HG02571 (cell line): Measurements from ENCODE around the gene RANBP9.
A peak's percentile ranks its signal among the peaks of the same experiment; 100 is the strongest.

Source experiments
- ATAC-seq: cut with Tn5 transposase; IDR thresholded peaks from one replicate; pipeline ENCODE4 v1.9.1; 2021; ENCODE audit warnings: mild to moderate bottlenecking, moderate library complexity; ENCODE audit not compliant: unreplicated experiment

The RANBP9 gene

DNA sequence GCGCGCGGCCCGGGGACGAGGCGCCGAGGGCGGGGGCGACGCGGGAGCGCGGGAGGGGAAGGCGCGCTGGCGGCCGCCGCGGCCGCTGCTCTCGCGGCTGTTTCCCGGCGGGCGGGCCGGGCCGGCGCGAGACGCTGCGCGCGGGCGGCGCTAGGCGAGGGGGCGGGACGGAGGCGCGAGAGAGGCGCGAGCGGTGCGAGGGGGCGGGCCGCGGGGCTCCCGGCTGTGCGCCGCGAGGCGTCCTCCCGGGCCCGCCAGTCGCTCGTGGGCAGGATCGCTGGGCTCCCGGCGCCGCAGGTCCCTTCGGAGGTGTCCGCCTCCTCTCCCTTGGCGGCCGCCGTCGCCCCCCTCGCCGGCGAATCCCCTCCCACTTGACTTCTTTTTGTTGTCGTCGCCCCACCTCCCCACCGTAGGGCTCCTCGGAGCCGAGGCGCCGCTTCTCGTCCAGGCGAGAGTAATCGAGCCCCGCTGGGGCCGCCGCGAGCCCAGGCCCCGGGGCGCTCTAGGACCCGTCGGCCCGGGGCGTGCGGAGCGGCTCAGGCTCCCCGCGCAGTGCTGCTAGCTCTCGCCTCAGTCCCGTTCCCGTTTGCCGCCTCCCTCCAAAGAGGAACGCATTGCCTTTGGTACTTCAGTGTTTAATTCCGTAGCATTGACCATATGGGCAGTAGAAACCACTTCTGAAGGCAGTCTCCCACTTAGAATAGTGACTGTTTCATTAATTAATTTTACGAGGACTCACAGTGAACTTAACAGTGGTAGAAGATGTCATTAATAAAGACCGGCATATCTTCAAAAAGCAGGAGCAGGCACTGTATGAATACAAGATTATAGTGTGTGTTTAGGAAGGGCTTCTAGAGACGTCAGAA is at the start of gene RANBP9:
RANBP9 (minus strand) TSS at position 103 of the 866 bp plus-strand sequence. CDS start 330 bp downstream, outside the sequence.
- ATAC-seq = peak; percentile 70

DNA sequence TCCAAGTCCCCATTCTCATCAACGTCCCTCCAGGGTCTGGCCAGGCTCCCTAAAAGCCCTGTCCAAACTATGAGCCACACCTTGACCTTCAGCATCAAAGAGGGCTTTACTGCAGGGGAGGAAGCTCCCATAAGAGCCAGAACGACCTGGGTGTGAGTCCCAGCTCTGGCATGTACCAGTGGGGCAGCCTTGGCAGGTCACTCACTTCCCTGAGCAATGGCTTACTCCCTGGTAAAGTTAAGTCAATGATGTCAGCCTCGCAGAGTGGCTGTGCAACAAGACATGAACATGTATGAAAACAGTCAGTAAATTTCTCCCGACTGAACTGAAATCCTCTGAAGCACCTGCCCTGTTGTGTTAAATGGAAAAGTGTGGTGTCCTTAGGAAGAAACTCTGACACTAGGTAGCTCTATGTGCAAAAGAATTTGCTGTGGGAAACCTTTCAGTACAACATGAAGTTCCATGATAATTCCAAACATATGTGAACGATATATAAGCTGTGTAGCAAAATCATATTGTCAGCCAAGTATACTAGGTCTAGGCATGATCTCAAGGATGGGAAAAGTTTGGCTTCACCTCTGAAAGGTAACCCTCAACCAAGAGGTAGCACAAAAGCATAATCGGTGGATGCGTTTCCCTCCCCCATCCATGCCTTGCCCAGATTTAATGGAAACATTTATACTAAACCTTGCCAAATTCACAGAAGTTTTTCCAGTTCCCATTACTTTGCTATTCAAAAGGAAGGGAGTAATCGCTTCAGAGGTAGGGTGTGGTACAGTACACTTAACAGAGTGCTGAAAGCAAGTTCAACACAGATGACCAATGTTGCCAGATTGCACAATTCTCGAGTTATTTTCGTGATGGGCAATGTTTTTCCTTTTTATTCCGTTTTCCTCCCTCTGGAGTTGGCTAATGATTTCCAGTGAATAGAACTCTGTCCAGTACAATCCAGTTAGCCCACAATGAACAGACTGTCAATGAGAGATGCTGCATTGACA is 49.0 kb upstream of the RANBP9 start:
- no peak for ATAC-seq

DNA sequence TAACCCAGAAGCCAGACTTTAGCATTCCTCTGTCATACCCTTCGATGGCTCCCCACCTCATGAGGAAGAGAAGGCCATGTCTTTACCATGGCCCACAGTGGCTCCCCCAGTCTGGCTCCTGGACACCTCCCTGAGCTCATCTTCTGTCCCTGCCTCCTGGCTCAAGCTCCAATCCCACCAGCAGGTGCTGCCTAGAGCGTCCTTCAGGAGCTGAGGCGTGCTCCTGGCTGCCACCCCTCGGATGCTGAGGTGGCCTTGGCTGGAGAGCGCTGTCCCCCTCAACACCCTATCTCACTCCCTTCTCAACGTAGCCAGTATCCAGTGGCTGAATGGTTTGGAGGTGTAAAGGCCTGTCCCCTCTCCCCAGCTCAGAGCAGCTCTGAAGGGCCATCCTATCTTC is 47.4 kb upstream of the RANBP9 start:
- no peak for ATAC-seq

DNA sequence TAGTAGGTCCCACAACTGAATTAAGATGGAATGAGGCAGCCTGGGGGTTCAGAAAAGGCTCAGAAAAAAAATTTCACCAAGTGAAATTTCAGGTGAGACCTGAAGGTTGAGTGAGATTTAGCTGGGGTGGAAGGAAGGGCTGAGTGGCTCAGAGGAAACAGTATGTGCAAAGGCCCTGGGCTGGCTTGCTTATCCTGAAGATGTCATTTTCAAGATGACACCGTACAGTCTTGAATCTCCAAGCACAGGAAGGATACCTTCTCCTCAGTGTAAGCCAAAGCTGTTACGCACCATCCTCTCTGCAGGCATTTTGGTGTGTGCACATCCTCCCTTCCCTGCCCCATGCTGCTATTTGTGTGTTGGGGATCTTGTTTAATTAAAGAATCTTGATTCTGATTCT is 43.0 kb upstream of the RANBP9 start:
- ATAC-seq = no peak

DNA sequence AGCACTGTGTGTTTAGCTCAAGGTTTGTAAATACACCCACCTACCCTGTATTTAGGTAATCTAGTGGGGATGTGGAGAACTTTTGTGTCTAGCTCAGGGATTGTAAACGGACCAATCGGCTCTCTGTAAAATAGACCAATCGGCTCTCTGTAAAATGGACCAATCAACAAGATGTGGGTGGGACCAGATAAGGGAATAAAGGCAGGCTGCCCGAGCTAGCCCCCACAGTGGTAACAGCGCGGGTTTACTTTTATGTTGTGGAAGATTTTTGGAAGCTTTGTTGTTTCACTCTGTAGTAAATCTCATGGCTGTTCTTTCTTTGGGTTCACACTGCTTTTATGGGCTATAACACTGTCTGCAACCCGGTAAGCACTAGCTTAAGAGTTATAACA is 32.1 kb upstream of the RANBP9 start:
- no peak for ATAC-seq

DNA sequence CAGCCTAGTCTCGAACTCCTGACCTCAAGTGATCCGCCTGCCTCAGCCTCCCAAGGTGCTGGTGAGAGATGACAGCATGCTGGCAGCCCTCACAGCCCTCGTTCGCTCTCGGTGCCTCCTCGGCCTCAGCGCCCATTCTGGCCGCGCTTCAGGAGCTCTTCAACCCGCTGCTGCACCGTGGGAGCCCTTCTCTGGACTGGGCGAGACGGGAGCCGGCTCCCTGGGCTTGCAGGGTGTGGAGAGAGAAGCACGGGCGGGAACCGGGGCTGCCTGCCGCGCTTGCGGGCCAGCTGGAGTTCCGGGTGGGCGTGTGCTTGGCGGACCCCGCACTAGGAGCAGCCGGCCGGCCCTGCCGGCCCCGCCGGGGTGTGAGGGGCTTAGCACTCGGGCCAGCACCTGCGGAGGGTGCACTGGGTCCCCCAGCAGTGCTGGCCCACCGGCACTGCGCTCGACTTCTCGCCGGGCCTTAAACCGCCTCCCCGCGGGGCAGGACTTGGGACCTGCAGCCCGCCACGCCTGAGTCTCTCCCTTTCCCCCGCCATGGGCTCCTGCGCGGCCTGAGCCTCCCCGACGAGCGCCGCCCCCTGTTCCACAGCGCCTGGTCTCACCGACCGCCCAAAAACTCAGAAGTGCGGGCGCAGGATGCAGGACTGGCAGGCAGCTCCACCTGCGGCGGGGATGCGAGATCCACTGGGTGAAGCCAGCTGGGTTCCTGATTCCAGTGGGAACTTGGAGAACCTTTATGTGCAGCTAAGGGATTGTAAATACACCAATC is 31.5 kb upstream of the RANBP9 start:
- no peak for ATAC-seq

DNA sequence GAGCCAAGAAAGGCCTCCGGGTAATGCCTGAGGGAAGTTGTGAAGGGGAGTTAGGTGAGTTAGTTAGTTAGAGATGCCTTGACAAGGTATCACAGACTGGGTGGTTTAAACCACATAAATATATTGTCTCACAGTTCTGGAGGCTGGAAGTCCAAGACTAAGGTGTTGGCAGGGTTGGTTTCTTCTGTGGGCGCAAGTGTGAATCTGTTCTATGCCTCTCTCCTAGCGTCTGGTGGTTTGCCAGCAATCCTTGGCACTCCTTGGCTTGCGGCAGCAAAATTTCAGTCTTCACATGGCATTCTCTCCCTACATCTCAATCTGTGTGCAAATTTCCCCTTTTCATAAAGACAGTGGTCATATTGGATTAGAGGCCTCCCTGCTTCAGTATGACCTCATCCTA is 29.7 kb upstream of the RANBP9 start:
- ATAC-seq = no peak

DNA sequence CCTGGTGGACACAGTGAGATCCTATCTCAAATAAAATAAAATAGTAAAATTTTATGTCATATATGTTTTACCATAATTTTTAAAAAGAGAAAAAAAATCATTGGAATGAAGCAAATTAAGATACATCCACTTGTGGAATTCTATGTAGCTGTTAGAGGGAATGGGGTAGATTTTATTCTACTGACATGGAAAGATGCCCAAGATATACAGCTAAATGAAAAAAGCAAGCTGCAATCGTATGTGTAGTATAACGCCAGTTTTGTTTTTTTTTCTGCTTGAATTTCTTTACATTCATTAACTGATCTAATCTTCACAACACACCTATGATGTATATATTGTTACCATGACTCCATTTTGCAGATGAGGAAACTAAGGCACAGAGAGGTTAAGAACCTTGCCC is 23.4 kb upstream of the RANBP9 start:
- no peak for ATAC-seq

DNA sequence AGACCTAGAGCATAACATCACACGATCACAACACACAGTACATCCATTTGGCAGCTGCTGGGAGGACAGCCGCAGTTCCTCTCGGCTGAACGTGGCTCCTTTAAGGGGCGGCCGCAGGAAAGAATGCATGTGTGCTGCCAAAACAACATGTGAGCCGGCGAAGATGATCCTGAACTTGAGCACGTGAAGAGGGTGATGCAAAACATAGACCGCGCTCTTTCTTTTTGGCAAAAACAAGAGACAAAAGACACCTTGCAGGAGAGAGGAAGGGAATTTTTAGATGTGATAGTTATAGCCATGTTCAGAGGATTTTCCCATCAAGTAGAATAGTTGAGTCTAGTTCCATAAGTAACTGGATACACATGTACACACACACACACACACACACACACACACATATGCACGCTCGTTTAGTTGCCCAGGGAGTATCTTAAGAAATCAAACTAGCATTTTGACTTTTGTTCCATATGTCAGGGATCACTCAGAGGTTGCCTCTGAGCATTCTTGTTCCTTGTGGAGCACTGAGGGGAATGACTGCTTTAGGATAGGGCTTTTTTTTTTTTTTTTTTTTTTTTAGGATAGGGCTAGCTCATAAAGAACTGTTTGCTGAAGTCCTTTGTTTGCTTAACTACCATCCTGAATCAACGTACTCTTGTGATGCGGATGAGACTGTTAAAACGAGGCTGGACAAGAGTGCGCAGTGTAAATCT is 21.7 kb upstream of the RANBP9 start:
- ATAC-seq = no peak

DNA sequence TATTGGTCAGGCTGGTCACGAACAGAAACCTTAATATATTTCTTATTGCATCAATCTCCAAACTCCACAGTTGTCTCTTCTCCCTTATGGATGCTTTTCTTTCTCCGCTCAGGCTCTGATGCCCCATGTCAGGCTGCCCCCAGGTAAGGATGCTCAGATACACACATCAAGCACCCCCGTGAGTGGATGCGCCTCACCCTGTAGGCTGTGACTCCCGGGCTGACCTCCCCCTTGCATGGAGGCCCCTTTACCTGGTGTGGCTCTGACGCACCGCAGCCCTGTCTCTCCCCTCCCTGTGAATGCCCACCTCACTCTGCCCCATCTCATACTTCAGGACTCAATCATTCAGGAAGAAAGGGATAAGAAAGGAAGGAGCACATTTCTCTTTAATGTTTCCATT is 19.1 kb upstream of the RANBP9 start:
- ATAC-seq = no peak

DNA sequence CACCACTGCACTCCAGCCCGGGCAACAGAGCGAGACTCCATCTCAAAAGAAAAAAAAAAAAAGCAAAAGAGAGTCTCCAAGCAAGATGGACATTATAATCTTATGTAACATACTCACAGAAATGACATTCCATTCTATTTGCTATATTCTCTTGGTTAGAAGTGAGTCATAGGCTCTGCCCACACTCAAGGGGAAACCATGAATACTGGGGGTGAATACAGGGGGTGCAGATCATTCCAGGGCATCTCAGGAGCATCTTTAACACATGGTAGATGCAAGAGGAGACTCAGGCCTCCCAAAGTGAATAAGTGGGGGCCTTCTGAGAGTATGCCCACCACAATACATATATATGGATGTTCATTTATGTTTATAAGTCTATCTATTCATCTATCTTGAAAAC is 18.3 kb upstream of the RANBP9 start:
- no peak for ATAC-seq

DNA sequence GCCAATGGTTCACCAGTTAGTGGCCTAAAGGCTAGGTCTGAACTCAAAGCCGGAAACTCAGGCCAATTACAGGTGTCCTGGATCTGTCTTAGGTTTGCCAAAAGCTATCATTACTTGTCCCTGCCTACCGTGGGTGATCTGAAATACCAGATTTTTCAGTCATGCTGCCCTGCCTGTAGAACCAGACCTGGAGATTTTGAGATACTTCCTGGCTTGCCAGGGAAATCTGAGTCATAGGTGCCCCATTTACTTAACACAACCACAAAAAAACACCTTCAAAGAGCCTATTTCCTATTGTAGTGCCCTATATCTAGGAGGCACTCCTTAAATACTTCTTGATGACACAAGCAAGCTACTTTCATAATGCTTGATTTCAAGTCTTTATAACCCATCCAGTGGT is 13.9 kb upstream of the RANBP9 start:
- no peak for ATAC-seq

DNA sequence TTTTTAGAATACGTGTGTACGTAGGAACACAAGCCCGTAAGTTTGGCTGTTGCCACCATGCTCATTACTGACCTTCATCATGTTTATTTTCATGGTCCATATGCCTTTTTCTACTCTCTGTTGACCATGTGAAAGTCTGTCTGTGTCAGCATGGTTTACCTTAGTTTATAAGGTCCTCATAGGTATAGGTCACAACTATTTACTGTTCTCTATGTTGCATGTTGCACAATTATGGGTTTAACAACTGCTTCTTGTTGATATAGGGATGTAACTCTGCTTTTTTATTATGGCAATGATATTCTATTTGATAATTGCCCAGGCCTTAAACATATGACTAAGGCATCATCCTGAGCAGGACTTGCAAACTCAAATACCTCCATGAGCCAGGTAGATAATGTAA is 13.4 kb upstream of the RANBP9 start:
- no peak for ATAC-seq

DNA sequence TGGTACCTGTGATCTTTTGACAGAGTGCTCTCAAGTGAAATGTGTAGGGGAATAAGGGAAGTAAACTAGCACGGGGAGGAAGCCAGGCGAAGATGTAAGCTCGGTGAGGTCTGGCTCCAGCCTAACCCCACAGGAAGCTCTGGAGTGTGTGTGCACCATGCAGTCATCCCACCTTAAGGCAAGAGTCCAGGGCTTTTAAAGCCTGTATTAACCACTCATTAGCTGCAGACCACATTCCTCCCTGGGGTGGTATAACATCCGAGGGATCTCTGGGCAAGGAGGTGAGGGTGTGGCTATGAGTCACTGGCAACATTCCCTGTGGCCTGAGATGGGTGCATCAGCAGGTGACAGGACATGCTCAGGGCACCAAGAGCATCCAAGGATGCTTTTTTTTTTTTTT is 12.5 kb upstream of the RANBP9 start:
- ATAC-seq = no peak

DNA sequence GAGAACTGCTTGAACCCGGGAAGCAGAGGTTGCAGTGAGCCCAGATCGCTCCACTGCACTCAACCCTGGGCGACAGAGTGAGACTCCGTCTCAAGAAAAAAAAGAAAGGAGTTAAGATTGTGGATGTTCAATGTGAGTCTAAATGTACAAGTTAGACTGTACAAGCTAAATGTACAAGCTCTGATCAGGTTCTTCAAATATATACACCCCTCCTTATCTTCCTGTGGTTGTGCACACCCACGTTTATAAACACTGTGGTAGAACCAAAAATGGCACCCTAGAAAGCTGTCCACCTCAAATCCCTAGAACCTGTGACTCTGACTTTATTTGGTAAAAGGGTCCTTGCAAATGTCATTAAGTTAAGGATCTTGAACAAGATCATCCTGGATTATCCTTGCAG is 11.2 kb upstream of the RANBP9 start:
- no peak for ATAC-seq

DNA sequence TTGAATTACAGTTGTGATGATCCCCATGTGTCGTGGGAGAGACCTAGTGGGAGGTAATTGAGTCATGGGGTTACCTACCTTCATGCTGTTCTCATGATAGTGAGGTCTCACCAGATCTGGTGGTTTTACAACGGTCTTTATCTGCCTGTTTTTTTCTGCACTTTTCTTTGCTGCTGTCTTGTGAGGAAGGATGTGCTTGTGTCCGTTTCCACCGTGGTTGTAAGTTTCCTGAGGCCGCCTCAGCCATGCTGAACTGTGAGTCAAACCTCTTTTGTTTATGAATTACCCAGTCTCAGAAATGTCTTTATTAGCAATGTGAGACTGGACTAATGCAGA is 6.5 kb upstream of the RANBP9 start:
- ATAC-seq = no peak

DNA sequence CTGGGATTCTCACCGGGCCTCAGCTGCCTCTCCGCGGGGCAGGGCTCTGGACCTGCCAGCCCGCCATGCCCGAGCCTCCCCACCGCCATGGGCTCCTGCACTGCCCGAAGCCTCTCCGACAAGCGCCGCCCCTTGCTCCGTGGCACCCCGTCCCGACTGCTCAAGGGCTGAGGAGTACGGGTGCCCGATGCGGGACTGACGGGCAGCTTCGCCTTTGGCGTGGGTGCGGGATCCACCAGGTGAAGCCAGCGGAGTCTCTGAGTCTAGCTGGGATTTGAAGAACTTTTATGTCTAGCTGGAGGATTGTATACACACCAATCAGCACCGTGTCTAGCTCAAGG is 5.3 kb upstream of the RANBP9 start:
- ATAC-seq = no peak

DNA sequence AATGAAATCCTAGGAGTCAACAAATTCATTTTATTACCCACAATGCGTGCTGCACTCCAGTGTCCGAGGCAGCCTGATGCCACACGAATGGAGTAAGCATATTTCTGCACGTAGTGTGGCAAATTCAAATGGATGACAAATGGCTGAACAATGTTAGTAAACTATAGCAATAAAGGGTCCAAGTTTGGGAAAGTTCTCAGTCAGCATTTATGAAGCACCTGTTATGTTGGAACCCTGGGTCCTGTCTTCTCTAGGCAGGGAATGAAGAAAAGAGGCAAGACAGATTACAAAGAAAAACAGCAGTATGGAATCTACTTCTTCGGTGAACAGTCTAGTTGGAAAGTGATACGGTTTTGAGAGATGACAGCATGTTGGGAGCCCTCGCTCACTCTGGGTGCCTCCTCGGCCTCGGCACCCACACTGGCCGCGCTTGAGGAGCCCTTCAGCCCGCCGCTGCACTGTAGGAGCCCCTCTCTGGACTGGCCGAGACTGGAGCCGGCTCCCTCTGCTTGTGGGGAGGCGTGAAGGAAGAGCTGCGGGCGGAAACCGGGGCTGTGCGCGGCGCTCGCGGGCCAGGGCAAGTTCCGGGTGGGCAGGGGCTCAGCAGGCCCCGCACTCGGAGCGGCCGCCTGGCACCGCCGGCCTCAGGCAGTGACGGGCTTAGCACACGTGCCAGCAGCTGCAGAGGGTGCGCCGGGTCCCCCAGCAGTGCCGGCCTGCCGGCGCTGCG is 4.8 kb upstream of the RANBP9 start:
- no peak for ATAC-seq

DNA sequence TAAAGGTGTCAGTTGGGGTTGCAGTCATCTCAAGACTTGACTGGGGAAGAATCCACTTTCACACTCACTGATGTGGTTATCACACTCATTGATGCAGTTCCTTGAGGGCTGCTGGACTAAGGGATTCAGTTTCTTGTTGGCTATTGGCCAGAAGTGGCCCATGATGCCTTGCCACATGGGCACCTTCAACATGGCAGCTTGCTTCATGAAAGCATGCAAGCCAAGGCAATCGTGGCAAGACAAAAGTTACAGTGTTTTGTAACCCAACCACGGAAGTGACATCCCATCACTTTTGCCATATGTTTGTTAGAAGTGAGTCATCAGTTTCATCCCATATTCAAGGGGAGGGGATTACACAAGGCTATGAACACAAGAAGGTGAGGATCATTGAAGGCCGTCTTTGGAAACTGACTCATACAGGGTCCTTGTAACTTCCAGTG is 3.8 kb upstream of the RANBP9 start:
- ATAC-seq = no peak

DNA sequence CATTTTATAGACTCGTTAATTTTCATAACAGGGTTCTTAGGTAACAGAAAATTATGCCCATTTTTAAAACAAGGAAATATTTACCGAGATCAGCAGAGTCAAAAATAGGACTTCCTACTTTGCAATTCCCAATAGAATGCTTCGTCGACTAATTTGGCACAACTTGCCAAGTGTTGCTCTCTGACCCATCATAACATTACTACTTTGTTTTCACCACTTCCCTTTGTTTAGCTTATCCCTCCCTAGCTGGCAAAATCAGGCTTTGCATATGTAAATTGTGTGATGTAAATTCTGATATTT is 914 bp upstream of the RANBP9 start:
- ATAC-seq = no peak
